ENCODE measurements around the gene NFYA.

The NFYA gene

DNA sequence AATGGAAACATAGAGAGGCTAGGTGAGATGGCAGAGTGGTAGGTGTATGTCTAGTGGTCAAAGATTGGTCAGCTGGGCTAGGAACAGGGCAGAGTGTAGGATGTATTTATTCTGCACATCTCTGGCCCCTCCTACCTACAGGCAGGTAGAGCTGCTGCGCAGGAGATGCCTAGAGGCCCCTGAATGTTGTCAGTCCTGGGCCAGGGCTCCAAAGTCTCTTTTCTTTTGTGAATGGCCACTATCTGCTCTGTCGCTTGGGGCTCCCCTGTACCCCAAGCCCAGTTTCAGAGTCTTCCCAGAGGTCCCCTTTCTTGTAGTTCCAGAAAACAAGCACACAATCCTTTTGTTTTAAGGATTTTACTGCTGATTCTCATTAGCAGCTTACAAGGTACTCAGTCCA is 25.5 kb upstream of the NFYA start:
- DNase-seq, result no peak

DNA sequence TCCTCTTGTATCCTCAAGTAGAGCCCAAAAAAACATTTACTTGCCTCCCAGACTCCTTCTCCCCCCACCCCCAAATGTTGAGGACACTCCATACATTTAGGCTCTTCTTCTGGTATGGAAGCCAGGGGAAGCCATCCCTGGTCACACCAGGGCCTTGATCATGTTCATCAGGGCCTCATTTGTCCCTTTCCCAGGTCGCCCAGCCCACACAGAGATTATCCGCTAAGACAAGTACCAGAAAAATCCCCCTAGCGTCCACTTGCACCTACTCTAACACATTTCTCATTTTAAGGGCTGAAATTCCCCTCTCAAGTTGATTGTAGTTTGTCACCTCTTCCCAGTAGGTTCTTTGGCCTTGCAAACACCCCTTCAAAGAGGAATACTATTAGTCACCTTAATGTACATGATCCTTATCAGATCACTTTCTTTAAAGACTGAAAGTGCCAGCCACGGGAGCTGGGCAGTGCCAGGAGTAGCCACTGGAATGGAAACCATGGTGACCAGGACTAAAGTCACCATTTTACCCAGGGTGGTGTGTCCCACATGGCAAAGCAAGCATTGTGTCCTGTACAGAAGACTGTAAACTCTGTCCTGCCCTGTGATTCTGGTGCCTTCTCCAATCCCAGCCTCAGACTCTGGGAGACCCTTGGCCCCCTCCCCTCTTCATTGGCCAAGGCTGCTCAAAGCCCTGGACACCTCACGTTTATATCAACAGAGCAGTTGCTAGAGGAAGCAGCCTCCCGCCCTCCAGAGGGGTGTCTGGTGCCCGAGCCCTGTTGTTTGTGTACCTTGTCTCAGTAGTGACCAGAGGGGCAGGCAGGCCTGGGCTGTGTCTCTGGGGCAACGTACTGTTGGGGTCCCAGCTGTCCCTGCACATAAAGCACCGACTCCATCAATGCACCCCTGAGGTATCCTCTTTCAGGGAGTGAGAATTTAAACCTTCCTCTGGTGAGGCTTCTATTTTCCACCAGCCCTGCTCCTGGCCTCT is 24.7 kb upstream of the NFYA start:
- DNase-seq, result no peak

DNA sequence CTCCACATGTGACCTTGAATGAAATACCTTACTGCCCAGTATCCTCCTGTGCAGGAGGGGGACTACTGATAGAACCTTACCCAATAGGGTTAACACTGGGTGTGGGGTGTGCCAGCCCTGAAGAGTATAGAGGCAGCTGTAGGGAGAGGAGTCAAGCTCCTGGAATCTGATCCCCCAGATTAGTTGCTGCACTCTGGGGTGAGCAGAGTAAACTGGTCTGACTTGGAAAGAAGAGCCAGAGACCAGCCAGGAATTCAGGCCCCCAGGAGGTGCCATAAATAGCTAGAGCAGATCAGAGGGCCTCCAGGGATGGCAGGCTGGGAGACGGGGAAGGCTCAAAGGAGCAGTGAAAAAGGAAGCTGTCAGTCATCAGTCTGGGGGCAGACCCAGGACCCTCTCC is 23.3 kb upstream of the NFYA start:
- no peak for DNase-seq

DNA sequence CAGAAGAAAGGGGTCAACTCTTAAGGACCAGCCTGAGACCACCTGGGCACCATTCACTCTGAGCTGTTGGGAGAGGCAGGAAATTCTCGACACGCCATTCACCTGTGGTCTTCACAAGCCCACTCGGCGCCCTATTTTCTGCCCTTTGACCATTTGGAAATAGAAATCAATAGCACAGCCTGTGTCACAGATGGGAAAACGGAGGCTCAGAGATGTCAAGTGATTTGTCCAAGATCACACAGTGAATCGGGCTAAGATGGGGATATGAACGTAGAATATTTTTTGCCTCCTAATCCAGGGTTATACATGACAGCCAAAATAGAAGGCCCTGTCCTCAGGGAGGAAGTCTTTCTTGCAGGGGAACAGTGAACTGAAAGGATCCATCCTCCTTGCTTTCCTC is 22.8 kb upstream of the NFYA start:
- DNase-seq, result no peak

DNA sequence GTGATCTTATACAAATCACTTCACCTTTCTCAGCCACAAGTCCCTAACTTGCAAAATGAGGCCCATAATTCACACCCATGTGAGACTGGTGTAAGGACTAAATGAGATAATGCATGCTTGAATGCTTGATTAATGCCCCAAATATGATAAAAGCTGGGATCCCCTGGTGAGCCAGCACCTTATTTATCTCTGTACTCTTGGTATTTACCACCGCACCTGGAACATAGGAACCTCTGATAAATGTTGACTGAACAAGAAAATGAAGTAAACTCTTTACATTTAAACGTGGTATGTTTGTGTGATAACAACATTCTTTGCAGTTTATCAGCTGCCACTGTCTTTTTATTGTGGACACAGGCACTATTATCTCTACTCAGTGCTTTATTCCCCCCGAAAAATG is 22.2 kb upstream of the NFYA start:
- DNase-seq, result no peak

DNA sequence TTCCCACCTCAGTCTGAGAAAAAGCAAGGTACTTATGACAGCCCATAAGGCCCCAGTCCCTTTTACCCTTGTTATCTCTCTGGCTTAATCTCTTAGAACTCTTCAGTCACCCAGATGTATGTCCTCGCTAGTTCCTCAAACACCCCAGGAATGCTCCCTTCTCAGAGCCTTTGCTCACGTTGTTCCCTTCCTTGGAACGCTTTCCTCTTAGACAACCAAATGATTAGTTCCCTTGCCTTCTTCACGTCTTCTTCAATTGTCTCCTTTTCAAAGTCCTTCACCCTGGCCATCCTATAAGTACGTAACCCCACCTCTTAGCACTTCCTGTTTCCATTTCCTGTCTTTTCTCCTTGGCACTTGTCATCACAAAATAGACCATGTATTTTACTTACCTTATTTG is 20.9 kb upstream of the NFYA start:
- DNase-seq, result no peak

DNA sequence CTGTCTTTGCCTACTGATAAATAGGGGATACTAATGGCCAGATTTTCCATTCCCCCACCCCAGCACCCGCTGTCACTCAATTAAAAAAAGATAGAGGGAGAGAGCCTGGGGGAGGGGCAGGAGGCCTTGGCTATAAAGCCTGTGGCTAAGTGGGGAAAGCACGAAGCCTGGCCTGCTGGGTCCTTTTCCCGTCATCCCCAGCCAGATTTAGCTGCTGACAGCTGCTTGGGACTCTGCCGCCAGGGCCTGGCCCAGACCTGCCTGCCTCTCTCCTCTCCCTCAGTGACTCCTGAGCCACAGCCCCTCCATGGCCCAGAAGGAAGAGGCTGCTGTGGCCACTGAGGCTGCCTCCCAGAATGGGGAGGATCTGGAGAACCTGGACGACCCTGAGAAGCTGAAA is 19.7 kb upstream of the NFYA start, which contains the start of gene APOBEC2:
Gene APOBEC2 (plus strand): TSS at position 162 of the 400 bp plus-strand sequence. CDS start 146 bp downstream, at position 308.
- no peak for DNase-seq

DNA sequence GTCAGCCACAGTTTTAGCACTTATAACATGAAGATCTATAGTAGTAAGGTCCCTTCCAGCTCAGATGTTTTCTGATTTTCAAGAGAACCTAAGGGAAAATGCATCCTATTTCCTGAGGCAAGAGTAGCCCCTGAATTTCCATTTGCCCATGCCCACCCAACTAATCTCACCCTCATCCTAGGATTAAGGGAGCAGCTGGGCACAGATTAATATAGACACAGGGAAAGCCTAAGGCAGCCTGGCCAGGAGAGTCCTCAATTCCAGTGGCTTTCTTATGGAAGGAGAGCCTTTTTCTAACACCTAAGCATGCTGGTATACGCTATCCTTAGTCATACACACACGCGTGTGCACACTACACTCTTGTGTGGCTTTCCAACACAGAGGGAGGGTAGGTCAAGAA is 18.3 kb upstream of the NFYA start:
- DNase-seq, result no peak

DNA sequence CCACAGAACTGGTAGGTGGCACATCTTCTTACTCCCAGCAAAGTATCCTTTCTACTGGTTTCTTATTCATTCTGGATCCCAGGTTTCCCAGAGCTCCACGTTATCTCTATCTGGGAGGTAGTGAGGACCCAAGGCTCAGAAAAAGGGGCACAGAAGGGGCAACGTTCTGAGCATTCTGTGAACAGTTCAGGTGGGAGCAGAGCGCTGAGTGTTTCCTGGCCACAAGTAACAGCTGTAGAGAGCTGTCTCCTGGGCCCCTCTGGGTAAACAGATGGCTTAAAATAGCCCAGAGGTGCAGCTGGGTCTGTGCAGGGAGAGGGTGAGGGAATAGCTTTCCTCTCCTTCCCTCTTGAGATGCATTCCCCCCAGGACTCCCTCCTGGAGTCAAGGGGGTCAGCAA is 17.6 kb upstream of the NFYA start:
- peak; percentile 28 for DNase-seq

DNA sequence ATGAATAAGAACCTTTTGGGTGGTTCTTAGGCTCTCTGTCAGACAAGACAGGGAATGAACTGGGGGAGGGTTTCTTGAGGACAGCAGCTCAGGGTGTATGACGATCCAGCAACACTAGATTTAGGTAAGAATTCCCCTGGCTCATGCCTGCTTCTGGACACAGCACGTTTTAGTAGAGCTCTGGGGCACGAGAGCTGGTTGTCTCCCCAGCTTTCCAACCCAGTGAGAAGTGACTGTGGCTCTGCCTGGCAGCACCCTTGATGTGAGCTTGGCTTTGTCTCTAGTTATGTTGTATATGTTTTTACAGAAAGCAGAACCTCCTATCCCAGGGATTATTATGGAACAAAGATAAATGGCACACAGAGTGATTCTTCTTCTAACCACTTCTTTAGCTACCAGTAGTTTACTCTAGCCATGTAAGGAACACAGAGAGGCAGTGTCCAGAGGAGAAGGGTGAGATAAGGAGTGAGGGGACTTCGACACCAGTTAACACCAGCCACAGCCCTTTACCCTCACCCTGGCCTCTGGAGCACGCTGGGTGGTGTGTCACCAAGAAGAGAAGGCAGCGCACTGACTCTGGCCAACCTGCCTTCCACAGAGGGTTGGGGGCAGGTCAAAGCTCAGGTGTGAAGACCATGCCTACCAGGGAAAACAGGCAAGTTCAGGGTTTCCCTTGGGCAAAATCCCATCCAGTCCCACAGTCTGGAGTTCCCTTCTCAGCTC is 15.8 kb upstream of the NFYA start:
- DNase-seq, result no peak

DNA sequence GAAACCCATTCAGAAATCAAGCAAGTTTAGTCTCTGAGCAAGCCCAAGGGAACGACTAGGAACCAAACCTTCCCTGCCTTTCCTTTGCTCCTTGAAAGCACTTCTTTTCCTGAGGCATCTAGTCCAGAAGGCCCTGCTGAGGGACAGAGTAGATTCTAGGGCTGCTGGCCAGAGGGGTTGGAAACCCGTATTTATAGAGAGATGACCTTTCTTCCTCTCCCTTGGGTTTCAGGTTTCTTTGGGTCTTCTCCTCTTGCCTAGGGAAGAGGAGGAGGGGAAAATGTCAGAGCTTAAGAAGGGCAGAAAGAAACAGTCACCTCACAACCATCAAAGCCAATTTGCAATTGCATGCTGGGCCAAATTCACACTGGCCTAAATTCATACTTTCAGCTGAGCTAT is 14.0 kb upstream of the NFYA start:
- no peak for DNase-seq

DNA sequence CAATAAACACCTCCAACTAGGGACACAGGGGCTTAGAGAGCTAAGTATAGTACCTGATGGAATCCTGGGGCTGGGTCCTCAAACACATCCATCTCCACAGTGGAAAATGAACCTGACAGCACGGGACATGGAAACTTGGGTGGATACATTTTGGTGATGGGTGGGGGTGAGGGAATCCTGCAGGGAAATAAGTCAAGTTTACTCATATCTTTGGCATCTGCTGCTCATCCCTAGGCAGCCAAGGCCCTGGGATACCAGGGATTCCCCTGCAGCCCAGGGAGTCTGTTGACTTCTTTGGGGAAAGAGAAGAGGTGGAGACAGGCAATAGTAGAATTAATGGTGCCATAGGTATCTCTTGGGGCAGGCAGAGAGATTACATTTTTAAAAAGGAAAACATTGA is 13.2 kb upstream of the NFYA start:
- DNase-seq, result no peak

DNA sequence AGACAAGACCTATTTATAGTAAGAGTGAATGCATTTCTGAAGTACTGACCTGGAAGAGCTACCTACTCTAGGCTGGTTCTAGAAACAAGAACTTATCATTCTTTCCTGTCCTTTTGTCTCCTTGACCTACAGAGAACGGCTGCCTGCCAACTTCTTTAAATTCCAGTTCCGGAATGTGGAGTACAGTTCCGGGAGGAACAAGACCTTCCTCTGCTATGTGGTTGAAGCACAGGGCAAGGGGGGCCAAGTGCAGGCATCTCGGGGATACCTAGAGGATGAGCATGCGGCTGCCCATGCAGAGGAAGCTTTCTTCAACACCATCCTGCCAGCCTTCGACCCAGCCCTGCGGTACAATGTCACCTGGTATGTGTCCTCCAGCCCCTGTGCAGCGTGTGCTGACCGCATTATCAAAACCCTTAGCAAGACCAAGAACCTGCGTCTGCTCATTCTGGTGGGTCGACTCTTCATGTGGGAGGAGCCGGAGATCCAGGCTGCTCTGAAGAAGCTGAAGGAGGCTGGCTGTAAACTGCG is 11.5 kb upstream of the NFYA start:
- DNase-seq, result no peak

DNA sequence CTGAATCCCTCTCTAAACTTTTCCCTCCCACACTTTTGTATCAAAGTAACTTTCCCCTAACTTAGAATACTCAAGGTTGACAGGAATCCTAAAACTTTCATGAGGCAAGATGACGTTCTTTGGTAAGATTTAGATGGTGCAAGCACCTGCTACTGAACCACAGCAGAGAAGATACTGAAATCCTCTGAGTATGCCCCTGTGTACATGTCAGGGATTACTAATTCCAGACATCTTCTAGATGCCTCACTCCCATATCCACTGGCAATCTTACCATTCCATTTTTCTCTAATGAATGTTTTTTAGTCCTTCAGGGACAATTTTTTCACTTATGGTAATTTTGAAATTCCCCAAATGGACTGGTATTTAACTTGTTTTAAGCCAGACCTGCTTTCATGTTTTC is 10.7 kb upstream of the NFYA start:
- DNase-seq, result no peak

DNA sequence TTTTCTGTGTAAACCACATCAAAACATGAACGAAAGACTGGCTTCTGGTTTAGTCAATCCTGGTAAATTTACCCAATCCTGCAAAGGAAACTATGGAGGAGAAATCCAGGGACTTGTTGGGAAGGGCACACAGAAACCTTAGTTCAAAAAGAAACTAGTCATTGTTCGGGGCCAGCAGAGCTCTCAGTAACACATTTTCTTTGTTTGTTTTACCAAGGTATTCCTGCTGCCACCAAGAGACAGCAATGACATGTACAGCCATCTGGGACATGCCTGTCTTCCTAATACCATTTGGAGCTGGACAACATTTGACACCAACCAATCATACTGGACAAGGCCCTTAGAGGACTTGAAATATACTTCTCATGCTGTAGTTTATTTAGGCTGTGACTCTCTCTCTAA is 8.9 kb upstream of the NFYA start:
- no peak for DNase-seq

DNA sequence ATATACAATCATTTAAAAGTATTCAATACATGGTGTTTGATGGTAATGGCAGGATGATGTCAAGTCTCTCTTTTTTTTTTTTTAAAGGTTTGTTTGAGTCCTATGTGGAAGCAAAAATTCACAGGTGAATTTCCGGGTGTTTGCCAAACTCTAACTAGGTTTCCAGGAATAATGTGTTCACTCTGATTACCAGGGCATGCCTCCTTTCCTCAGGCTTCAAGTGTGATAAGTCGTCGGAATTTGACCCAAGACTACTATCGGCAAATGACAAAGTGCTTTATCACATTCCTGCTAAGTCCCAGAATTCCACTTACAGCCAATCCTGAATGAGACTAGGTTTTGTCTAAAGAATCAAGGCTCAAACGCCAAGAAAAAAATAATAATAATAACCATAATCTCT is 7.9 kb upstream of the NFYA start:
- DNase-seq, result no peak

DNA sequence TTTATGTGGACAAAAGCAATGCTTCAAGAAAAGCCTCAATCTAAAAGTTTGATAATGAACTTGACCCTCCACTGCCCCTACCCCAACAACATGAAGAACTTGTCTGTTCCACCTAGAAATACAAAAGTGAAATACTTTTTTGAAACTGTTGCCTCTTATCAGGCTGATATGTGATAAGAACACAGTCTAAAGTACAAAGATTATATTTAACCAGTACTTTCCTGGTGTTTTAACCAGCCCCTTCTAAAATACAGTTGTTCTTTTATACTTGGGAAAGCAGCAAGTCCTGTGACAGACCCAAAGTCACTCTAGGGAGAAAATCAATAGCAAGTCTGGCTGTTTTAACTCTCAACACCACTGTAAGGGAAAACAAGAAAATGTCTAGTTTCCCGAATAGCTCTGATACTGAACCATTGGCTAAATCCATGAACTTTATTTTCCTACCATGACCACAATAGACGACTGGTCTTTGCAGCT is 7.2 kb upstream of the NFYA start:
- no peak for DNase-seq

DNA sequence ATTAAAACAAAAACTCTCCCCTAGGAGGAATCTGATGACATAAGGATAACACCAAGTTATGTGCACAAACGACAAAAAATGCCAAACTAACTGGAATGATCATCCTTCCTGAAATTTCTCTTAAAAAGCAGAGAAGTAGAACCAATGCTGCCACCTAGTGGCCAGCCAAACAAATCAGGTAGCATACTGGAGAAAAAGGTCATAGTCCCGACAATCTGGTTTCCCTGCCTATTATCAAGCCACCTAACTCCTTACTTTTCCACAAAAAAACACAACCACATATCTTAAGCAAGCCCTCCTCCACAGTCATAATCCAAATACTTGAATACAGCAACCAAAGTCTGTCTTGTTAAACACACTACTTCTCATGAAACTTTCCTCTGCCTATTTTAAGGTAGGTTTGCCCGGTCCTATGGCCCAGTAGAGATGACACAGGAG is 5.9 kb upstream of the NFYA start:
- peak; percentile 57 for DNase-seq

DNA sequence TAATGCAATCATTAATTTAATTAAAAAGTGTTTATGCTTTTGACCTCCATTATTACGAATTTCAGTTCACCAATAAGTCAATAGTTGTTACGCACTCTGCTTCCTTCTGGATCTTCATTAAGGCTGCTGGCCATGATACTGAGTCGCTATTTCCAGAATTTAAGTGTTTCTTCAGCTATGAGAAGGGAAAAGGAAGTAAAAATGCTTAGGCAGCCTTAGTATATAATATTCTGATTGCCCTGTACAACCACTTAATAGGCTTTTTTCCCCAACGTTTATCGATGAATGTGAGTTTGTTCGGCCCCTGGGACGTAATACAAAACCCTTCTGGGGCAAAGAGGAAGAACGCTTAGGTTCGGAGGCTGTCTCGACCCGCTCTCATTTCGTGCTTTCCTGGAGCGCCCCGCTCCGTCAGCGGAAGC is 1.3 kb upstream of the NFYA start:
- no peak for DNase-seq

DNA sequence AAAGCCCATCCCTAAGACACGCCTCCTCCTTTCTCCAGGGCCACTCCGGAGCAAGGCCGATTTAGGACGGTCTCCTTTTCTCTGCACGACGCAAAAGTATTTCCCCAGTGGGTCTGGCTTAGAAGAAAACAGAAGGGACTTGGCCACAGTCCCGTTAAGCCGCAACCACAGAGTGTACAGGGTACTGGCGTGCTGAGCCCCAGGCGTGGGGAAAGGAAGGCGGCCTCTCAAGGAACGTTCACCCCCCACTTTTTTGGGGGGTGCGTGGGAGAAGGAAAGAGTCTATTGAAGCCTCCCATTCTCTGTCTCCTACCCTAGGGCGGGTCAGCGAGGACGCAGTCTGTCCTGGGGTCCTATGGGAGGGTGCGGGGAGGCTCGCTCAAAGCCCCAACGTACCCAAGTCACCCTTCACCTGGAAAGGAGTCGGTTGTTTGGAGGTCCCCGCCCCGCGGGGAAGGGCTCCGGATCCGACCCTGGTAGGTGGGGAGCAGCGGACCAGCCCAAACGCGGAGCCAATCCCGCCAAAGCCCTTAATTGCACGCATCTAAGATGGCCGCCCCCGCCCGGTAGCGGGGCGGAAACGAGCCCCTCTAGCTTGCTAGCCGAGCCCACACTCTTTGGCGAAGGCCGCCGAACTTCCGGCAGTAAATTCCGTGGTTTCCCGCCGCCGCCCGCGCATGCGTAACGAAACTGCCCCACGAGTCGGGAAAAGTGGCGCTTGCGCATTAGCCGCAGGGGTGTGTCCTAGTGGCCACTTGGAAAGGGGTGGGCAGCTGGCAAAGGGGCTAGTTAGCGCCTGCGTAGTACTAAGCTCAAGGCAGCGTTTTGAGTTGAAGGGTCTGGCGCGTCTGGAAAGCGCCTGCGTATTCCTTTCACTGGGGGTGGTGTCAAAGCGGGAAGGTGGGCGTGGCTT is 595 bp upstream of the NFYA start, which contains the start of gene OARD1:
Gene OARD1 (minus strand): TSS at position 434 of the 913 bp plus-strand sequence. CDS start 722 bp downstream, outside the sequence.
- DNase-seq, result peak; percentile 99

DNA sequence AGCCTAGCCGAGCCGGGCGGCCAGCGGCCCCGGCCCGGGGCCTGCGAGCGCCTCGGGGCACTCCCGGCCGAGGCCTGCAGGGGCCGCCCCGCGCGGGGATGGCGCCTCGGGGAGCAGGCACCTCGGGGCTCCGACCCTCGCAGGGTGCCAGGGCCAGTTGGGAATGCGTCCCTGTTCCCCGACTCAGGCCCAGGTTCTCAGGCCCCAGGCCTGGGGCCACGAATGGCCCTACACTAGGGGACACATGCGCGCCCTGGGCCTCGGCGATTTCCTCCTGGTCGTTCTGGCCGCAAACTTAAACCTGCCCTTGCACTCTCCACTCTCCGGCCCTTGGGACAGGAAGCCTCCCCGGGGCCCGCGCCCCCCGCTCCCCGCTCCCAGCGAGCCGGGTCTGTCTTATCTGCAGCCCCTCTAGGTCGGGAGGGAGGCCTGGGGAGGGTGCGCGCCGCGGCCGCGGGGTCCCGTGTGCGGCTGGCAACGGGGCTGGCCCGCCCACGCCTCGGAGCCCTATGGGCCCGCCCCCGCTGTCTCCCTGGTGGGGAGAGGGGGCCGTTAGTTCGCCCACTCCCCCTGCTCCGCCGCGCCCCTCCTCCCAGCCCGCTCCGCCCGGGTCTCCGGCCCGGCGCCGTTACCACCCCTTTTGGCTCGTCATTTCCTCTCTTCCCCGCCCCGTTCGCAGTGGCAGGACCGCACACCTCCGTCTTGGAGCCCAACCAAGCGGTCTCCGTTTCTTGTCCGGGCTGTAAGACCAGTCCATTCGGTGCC is 611 bp downstream of the NFYA start:
- DNase-seq, result peak; percentile 77

All from NCI-H1092 treated with DMSO at 0.1 percent for 48 hours (cell line).